NAMALWA (cell line): ENCODE measurements around the gene LAMA1.
"Not testable (repeated sequence)": the region's sequence is repeated elsewhere in the genome, so short reads cannot be mapped to it uniquely, and the experiment has no call there.

Source experiments
- DNase-seq: peaks from one replicate; pipeline ENCODE4 v3.0.0-alpha.2; 2015; ENCODE audit warnings: low spot score

Gene LAMA1

GRCh38 chr18:6947338-6948030, 170.1 kb downstream of the LAMA1 start:
- no peak for DNase-seq

- DNase-seq = no peak
Observed at GRCh38 chr18:6943143-6943542, 174.5 kb downstream of the LAMA1 start.

DNA sequence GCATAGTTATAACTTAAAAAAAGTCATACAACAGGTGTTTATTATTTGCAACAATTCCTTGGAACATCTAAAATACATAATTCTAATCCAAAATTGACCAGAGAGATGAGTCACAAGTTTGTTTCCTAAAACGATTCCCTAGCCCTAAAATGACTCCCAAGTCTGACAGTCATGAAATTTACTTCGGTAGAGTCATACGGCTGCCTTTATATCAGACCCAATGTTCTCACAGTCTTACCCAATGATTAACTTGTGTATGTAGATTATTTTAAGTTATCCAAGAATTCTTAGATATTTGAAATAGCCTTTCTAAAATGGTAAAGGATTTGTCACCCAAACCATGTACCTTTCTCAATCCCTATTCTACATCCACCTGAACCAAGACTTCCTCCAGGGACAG, 174.9 kb downstream of the LAMA1 start:
- no peak for DNase-seq

DNA sequence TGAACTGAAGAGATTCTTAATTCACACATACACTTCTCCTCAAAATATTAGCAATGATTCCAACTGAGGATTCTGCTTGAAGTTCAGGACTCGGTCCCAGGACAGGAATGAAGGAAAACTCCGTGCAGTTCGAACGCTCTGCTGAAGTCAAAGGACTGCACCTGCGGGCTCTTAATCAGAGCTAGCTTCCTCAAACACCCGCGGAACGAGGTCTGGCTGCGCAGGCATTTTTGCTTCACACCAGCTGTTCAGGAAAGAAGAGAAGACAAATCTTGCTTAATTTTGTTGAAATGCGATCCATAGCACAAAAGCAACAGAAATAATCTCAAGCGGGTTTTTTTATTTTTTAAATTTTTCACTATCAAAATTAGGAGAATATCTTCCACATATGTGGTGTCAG, 175.6 kb downstream of the LAMA1 start:
- no peak for DNase-seq

DNA sequence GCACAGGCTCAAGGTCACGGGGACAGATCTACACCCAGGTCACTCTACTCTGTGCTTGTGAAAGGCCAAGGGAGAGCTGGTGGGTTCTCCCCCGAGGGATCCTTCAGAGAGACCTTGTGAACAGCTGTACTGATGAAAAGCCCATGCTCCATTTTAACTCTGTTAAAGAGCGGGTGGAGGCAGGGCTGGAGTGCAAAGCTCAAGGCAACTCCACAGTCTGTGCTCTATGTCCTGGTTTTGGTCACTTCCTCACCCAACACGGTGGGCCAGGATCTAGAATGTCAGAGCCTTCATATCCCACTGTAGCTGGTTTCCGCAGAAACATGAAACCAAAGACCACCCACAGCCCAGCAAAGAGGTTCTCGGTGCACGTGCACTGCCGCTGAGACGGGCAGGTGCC, 177.1 kb downstream of the LAMA1 start:
- DNase-seq = no peak

GRCh38 chr18:6939972-6940371, 177.6 kb downstream of the LAMA1 start:
- no peak for DNase-seq

DNA sequence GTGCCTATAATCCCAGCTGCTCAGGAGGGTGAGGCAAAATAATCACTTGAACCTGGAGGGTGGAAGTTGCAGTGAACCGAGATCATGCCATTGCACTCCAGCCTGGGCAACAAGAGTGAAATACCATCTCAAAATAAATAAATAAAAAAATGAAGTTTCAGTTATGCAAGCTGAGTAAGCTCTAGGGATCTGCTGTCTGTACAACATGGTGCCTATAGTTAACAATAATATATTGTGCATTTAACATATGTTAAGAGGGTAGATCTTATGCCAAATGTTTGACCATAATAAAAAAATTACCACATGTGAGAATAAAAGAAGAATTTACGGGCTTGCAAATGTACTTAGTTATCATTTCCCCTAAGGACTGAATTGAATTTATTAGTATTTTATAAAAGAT, 179.2 kb downstream of the LAMA1 start:
- DNase-seq = not testable (repeated sequence)

DNA sequence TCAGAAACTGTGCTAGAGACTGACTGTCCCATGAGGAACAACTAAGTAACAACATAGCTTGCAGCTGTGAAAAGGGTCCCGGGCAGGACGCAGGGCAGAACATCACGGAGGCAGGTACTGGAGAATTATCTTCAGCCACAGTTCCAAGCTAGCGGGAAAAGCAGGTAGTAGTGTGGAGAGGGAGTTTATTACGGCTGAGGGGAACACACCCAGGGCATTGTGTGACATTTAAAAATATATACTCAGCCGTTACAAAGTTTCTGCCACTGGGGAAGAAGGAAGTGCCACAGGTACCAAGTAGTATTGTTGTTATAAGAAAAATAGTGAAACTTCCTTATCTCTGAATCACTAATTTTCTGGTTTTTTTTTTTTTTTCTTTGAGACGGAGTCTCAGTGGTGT, 179.6 kb downstream of the LAMA1 start:
- DNase-seq = no peak

- DNase-seq = no peak
Observed at GRCh38 chr18:6934859-6935258, 182.7 kb downstream of the LAMA1 start.

DNA sequence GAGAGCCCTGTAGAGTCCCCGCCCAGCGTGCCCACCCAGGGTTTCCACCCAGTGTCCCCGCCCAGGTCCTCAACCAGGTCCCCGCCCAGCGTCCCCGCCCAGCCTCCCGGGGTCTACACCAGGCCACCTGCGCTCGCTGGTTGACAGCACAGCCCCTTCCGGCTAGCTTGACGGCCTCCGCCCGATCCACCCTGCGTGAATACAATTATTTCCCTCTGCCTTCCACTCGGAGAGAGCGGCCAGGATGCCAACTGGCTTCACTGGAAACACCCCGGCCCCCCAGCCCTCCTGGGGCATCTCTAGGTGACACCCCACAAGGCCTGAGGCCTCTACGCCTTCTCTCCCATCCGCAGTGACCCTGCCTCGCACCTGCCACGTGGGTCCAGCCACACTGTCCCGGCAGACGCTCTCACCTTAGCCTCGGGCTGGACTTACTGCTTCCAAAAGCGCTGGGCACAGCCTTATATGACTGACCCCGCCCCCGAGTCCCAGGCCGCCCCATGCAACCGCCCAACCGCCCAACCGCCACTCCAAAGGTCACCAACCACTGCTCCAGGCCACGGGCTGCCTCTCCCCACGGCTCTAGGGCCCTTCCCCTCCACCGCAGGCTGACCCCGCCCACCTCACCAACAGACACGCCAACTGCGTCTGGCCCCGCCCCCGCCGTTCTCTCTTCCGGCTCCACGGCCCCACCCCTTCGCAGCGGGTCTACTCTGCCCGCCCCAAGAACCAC, 188.1 kb downstream of the LAMA1 start:
- no peak for DNase-seq

GRCh38 chr18:6928359-6928758, 189.2 kb downstream of the LAMA1 start:
- DNase-seq = no peak

DNA sequence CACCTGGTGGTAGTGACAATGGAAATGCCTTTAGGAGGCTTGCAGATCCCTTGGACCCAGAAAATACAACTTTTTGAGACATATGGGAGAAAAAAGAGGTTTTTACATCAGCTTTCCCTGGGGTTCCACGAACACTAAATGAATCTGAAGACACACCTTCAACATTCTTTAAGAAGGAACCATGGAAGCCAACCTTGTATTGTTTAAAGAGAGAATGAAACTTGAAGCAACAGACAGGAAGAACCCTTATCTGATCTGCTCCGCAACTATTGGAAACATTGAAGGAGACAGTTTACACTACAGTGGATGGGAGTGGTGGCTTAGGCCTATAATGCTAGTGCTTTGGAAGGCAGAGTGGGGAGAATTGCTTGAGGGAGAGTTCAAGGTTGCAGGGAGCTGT, 190.4 kb downstream of the LAMA1 start:
- DNase-seq = no peak

DNA sequence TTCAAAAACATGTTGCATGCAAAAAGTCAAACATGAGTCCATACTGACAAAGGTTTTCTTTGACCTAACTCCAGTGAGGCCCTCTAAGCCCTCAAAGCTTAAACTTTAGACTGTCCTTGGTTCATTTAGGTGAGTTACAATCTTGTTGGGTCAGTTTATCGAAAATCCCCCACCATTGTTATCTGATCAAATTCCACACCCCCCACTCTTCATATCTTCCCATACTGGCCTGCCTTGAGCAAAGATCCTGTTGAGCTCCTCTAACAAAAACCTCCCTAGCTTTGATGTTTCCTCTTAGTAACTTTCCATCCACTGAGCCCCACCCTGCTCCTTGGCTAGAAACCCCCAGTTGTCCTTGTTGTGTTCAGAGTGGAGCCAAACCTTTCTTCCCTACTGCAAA, 194.4 kb downstream of the LAMA1 start:
- DNase-seq = no peak

- no peak for DNase-seq
Observed at GRCh38 chr18:6921571-6921970, 196.0 kb downstream of the LAMA1 start.

GRCh38 chr18:6920099-6920955, 197.3 kb downstream of the LAMA1 start:
- DNase-seq = peak; percentile 69

GRCh38 chr18:6917072-6917471, 200.5 kb downstream of the LAMA1 start:
- DNase-seq = no peak

DNA sequence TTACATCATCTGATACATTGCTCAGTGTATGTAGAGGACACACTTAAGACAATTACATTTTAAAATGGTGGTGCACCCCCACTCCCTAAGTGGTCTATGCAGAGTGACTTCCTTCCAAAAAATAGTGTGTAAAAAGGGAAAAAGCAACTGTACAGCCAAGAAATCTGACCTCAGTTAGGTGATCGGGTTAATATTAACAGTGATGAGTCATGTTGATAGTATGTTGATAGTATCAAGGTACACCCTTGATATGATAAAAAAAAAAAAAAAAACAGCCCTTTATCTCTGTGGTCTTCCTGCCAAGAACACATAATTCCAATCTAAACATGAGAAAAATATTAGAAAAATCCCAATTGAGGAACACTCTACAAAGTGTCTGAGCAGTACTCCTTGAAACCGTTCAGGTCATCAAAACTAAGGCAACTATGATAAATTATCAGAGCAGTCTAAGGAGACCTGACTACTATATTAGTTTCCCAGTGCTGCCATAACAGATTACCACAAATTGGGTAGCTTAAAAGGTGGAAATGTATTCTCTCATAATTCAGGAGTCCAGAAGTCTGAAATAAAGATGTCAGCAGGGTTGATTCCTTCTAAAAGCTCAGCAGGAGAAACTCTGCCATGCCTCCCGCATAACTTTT, 216.2 kb downstream of the LAMA1 start:
- DNase-seq = no peak

GRCh38 chr18:6891788-6892187, 225.8 kb downstream of the LAMA1 start:
- no peak for DNase-seq
